GM12878 (cell line): Measurements from ENCODE around the gene SULT2B1. TPM values are rescaled to one million over a fixed set of nuclear protein-coding genes. Genes with fewer than 3 reads are reported as not detected.

Experiments
- ATF7 ChIP-seq: fragments of 450-650 bp; IDR thresholded peaks from 2 replicates; pipeline ENCODE4 v1.6.1; 2016; ENCODE audit warnings: low read depth, mild to moderate bottlenecking
- EP300 ChIP-seq, 2 experiments: fragments of 150-350 bp in 1 of 2; IDR thresholded peaks; 2 replicates each; pipeline ENCODE4 v1.6.1; 2011 to 2012; ENCODE audit warnings: low read depth in 2 of 2, low read length in 2 of 2, borderline replicate concordance in 1 of 2, improper control_type of control experiment in 1 of 2, inconsistent platforms in 1 of 2; ENCODE audit not compliant: control insufficient read depth in 1 of 2
- RFX5 ChIP-seq: IDR thresholded peaks from 2 replicates; pipeline ENCODE4 v1.6.1; 2011; ENCODE audit warnings: low read depth, low read length, improper control_type of control experiment
- SPI1 ChIP-seq: IDR thresholded peaks from 2 replicates; pipeline ENCODE4 v1.6.1; 2011; ENCODE audit warnings: low read depth, mild to moderate bottlenecking, low read length, moderate library complexity, borderline replicate concordance; ENCODE audit not compliant: insufficient read depth
- TCF3 ChIP-seq: IDR thresholded peaks from 2 replicates; pipeline ENCODE4 v1.6.1; 2012; ENCODE audit warnings: low read depth, mild to moderate bottlenecking, low read length, borderline replicate concordance; ENCODE audit not compliant: insufficient read depth
- ZNF622 ChIP-seq: fragments of 450-650 bp; IDR thresholded peaks from 2 replicates; pipeline ENCODE4 v1.6.1; 2017; ENCODE audit warnings: mild to moderate bottlenecking, inconsistent platforms
- ZZZ3 ChIP-seq: IDR thresholded peaks from 2 replicates; pipeline ENCODE4 v1.6.1; 2011; ENCODE audit warnings: low read depth; ENCODE audit not compliant: control insufficient read depth, insufficient read length
- polyA plus RNA-seq, 11 experiments: library from polyadenylated mRNA; depleted of rRNA in 4 of 11; unstranded in 6 of 11; stranded (reverse) in 5 of 11; fragments of >200 nt; fragmentation: Nextera tagmentation in 4 of 11; fragmentation: Illumina TruSeq in 1 of 11; extraction: Ambion mirVana in 4 of 11; extraction: Trizol in 1 of 11; gene quantifications; 1 replicate in 1 of 11; 2 replicates in 10 of 11; pipeline versions ENCODE4 v1.2.1 to v1.2.3, GENCODE V29; 2011 to 2016; ENCODE audit warnings: inconsistent platforms in 2 of 11, missing spikeins in 2 of 11, low read depth in 1 of 11
- total RNA-seq, 4 experiments: library from RNA; depleted of rRNA in 3 of 4; stranded (reverse); fragments of >200 nt in 3 of 4; fragmentation: Illumina TruSeq in 1 of 4; extraction: Trizol in 1 of 4; gene quantifications; 2 replicates each; pipeline versions ENCODE4 v1.2.1 to v1.2.3, GENCODE V29; 2013 to 2021
- TF ChIP-seq, protein P1 (sequence below): fragments of 150-350 bp; IDR thresholded peaks from 2 replicates; pipeline ENCODE4 v1.6.1; 2014; ENCODE audit warnings: mild to moderate bottlenecking, low read depth, low read length
- TF ChIP-seq, protein P2 (sequence below): IDR thresholded peaks from 2 replicates; pipeline ENCODE4 v1.6.1; 2011; ENCODE audit warnings: low read depth, low read length, improper control_type of control experiment, borderline replicate concordance
- TF ChIP-seq, protein P3 (sequence below): fragments of 450-650 bp; IDR thresholded peaks from 2 replicates; pipeline ENCODE4 v1.6.1; 2016; ENCODE audit warnings: mild to moderate bottlenecking
- TF ChIP-seq, protein P4 (sequence below): fragments of 450-650 bp; IDR thresholded peaks from 2 replicates; pipeline ENCODE4 v1.6.1; 2016; ENCODE audit warnings: mild to moderate bottlenecking, moderate library complexity, borderline replicate concordance

SULT2B1 gene
- total and polyA plus RNA-seq, 10 of the 15 experiments (the other 5 are each of a cell fraction or from before 2014, with no cell fraction given) = 0.11 to 0.14 TPM; not detected in 8

DNA sequence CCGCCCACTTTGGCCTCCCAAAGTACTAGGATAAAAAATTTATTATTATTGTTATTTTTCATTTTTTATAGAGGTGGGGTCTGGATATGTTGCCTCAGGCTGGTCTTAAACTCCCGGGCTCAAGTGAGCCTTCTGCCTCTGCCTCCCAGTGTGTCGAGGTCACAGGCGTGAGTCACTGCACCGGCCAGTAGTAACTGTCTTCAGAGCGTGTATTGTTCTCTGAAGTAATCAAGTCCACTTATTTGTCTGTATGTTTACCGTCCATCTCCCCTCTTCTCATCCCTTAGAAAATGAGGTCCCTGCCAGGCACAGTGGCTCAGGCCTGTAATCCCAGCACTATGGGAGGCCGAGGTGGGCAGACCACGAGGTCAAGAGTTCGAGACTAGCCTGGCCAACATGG, 18.2 kb upstream of the SULT2B1 start (continued):
- TF ChIP-seq RFX5 (no peak), ATF7 (no peak), ZNF622 (no peak), ZZZ3 (no peak), EP300 (IDR thresholded peaks at IDR 0.05; ENCODE audit: borderline replicate concordance in 1 of 2, control insufficient read depth in 1 of 2, low read depth in 2 of 2, low read length in 2 of 2) (no peak), TCF3 (no peak), SPI1 (no peak)
- TF ChIP-seq, protein P1, sequence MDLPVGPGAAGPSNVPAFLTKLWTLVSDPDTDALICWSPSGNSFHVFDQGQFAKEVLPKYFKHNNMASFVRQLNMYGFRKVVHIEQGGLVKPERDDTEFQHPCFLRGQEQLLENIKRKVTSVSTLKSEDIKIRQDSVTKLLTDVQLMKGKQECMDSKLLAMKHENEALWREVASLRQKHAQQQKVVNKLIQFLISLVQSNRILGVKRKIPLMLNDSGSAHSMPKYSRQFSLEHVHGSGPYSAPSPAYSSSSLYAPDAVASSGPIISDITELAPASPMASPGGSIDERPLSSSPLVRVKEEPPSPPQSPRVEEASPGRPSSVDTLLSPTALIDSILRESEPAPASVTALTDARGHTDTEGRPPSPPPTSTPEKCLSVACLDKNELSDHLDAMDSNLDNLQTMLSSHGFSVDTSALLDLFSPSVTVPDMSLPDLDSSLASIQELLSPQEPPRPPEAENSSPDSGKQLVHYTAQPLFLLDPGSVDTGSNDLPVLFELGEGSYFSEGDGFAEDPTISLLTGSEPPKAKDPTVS = no peak
- TF ChIP-seq, protein P2, sequence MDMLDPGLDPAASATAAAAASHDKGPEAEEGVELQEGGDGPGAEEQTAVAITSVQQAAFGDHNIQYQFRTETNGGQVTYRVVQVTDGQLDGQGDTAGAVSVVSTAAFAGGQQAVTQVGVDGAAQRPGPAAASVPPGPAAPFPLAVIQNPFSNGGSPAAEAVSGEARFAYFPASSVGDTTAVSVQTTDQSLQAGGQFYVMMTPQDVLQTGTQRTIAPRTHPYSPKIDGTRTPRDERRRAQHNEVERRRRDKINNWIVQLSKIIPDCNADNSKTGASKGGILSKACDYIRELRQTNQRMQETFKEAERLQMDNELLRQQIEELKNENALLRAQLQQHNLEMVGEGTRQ = no peak
- TF ChIP-seq, protein P3, sequence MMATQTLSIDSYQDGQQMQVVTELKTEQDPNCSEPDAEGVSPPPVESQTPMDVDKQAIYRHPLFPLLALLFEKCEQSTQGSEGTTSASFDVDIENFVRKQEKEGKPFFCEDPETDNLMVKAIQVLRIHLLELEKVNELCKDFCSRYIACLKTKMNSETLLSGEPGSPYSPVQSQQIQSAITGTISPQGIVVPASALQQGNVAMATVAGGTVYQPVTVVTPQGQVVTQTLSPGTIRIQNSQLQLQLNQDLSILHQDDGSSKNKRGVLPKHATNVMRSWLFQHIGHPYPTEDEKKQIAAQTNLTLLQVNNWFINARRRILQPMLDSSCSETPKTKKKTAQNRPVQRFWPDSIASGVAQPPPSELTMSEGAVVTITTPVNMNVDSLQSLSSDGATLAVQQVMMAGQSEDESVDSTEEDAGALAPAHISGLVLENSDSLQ = no peak
- TF ChIP-seq, protein P4, sequence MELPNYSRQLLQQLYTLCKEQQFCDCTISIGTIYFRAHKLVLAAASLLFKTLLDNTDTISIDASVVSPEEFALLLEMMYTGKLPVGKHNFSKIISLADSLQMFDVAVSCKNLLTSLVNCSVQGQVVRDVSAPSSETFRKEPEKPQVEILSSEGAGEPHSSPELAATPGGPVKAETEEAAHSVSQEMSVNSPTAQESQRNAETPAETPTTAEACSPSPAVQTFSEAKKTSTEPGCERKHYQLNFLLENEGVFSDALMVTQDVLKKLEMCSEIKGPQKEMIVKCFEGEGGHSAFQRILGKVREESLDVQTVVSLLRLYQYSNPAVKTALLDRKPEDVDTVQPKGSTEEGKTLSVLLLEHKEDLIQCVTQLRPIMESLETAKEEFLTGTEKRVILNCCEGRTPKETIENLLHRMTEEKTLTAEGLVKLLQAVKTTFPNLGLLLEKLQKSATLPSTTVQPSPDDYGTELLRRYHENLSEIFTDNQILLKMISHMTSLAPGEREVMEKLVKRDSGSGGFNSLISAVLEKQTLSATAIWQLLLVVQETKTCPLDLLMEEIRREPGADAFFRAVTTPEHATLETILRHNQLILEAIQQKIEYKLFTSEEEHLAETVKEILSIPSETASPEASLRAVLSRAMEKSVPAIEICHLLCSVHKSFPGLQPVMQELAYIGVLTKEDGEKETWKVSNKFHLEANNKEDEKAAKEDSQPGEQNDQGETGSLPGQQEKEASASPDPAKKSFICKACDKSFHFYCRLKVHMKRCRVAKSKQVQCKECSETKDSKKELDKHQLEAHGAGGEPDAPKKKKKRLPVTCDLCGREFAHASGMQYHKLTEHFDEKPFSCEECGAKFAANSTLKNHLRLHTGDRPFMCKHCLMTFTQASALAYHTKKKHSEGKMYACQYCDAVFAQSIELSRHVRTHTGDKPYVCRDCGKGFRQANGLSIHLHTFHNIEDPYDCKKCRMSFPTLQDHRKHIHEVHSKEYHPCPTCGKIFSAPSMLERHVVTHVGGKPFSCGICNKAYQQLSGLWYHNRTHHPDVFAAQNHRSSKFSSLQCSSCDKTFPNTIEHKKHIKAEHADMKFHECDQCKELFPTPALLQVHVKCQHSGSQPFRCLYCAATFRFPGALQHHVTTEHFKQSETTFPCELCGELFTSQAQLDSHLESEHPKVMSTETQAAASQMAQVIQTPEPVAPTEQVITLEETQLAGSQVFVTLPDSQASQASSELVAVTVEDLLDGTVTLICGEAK = no peak
